Thoracic aorta (tissue), 2 donors: ENCODE measurements around the gene CCDC142. TPM values are rescaled to one million over a fixed set of nuclear protein-coding genes. Genes with fewer than 3 reads are reported as not detected.

ENCODE experiments used
- ATAC-seq: fragments of 150-250 bp; one replicate; pipeline ENCODE4 v1.8.0; 2017; ENCODE audit warnings: low read depth; ENCODE audit not compliant: insufficient number of reproducible peaks, low FRiP score
- DNase-seq: peaks from one replicate; pipeline ENCODE4 v3.0.0-alpha.2; 2020; ENCODE audit warnings: low spot score
- H3K27ac ChIP-seq, 2 donors: fragments of 200-600 bp; sonication (generic); 1 replicate in 1 of 2; 2 replicates in 1 of 2; pipeline ENCODE4 v1.5.1; 2016; ENCODE audit warnings: mild to moderate bottlenecking in 2 of 2, moderate library complexity in 2 of 2
- H3K27me3 ChIP-seq: fragments of 200-600 bp; sonication (generic); replicated peaks from 2 replicates; pipeline ENCODE4 v1.6.0; 2016; ENCODE audit warnings: mild to moderate bottlenecking; ENCODE audit not compliant: insufficient read depth
- H3K36me3 ChIP-seq: fragments of 200-600 bp; sonication (generic); one replicate; pipeline ENCODE4 v1.5.1; 2016
- H3K4me1 ChIP-seq, 2 donors: fragments of 200-600 bp; sonication (generic); 1 replicate in 1 of 2; 2 replicates in 1 of 2; pipeline versions ENCODE4 v1.5.1 to v1.6.0; 2016; ENCODE audit warnings: low read depth in 2 of 2, mild to moderate bottlenecking in 1 of 2; ENCODE audit not compliant: control insufficient read depth in 1 of 2
- H3K4me3 ChIP-seq: fragments of 200-600 bp; sonication (generic); 2 replicates; pipeline ENCODE4 v1.5.1; 2016; ENCODE audit warnings: mild to moderate bottlenecking
- H3K9me3 ChIP-seq: fragments of 200-600 bp; sonication (generic); 2 replicates; pipeline ENCODE4 v1.5.1; 2016
- total RNA-seq, 2 donors: library from RNA; depleted of rRNA; stranded (reverse); fragments of >200 nt; gene quantifications; one replicate each; pipeline versions ENCODE4 v1.1.0 to v1.2.3, GENCODE V29; 2016
- TF ChIP-seq, protein P1 (sequence below): fragments of 200-600 bp; sonication (generic); IDR thresholded peaks from one replicate; pipeline ENCODE4 v1.5.1; 2019; ENCODE audit warnings: antibody characterized with exemption

The CCDC142 gene
- total RNA-seq, 2 donors from 2014 or later = 31.5 to 43.4 TPM

DNA sequence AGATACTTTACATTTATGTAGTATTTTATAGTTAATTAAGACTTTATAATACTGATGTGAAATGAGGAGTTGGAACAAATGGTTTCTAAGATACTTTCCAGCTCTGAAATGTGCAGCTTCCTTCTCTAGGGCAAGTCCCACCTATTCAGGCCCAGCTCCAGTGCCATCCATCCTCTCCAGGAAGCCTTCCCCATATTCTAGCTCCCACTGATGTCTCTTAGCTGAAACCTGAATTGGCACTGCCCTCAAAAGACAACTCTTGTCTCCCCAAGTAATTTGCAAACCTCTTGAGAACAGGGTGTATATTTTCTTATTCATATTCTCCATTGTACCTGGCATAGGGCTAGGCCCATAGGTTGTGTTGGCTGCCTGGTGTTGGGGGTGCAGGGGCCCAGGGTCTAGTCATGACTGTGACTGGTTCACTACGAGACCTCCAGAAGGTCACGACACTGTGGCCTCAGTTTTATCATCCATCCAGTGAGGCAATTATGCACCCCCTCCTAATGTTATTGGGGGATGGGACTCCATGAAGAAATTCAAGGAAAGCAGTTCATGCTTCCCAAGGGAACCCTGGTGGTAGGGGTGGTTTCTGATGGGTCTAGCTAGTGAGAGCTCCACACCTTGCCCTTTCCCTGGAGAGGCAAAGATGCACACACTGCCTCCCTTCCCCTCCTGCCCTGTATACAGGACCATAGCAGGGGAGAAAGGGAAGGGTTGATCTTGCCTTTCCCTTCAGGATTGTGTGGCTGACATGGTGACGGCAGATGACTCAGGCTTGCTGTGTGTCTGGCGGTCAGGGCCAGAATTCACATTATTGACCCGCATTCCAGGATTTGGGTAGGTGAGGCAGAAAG lies 58.4 kb downstream of the CCDC142 start:
- peaks cover 0 to 13% of the 10 kb centered on the region in 2 donors for H3K4me1 ChIP-seq
- H3K36me3 ChIP-seq = peaks cover 12% of the 10 kb centered on the region
- H3K4me3 ChIP-seq = no peak overlapping the region
- H3K27ac ChIP-seq = no peak overlapping the region
- H3K9me3 ChIP-seq = no peaks in the 10 kb centered on the region
- DNase-seq = no peak
- H3K27me3 ChIP-seq = no peaks in the 10 kb centered on the region
- TF ChIP-seq, protein P1, sequence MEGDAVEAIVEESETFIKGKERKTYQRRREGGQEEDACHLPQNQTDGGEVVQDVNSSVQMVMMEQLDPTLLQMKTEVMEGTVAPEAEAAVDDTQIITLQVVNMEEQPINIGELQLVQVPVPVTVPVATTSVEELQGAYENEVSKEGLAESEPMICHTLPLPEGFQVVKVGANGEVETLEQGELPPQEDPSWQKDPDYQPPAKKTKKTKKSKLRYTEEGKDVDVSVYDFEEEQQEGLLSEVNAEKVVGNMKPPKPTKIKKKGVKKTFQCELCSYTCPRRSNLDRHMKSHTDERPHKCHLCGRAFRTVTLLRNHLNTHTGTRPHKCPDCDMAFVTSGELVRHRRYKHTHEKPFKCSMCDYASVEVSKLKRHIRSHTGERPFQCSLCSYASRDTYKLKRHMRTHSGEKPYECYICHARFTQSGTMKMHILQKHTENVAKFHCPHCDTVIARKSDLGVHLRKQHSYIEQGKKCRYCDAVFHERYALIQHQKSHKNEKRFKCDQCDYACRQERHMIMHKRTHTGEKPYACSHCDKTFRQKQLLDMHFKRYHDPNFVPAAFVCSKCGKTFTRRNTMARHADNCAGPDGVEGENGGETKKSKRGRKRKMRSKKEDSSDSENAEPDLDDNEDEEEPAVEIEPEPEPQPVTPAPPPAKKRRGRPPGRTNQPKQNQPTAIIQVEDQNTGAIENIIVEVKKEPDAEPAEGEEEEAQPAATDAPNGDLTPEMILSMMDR = no peak
- no peak for ATAC-seq

Other genes starting within 250 kb of the CCDC142 start
- gene SLC4A5, start 139.6 kb downstream of the CCDC142 start, total RNA-seq = 1 to 10 TPM; 2.2 to 9.5 TPM
- 100 to 1,000 TPM; 123 to 332 TPM for gene DCTN1, start 102.7 kb downstream of the CCDC142 start, total RNA-seq
- gene C2orf81, start 61.4 kb downstream of the CCDC142 start, total RNA-seq = 1 to 10 TPM; 1.7 to 1.9 TPM
- 1 to 10 TPM; 6.1 to 6.2 TPM for gene WDR54, start 61.3 kb downstream of the CCDC142 start, total RNA-seq
- gene RTKN, start 41.1 kb downstream of the CCDC142 start, total RNA-seq = 10 to 100 TPM; 23.2 to 25.6 TPM
- gene INO80B, start 27.9 kb downstream of the CCDC142 start, total RNA-seq = 10 to 100 TPM; 15.4 to 17.8 TPM
- 10 to 100 TPM; 27.4 to 47.1 TPM for gene WBP1, start 24.6 kb downstream of the CCDC142 start, total RNA-seq
- 10 to 100 TPM; 42.0 to 55.9 TPM for gene MOGS, start 17.6 kb downstream of the CCDC142 start, total RNA-seq
- gene MRPL53, start 10.3 kb downstream of the CCDC142 start, total RNA-seq = 10 to 100 TPM; 14.6 to 40.8 TPM
- gene TTC31, start 83 bp upstream of the CCDC142 start, total RNA-seq = 10 to 100 TPM; 37.9 to 38.9 TPM
- gene LBX2, start 16.6 kb upstream of the CCDC142 start, total RNA-seq = under 1 TPM; 0.54 to 0.71 TPM
- 1 to 10 TPM; 7.8 to 8.0 TPM for gene PCGF1, start 24.7 kb upstream of the CCDC142 start, total RNA-seq
- not detected for gene TLX2, start 31.5 kb upstream of the CCDC142 start, total RNA-seq
- gene DQX1, start 43.2 kb upstream of the CCDC142 start, total RNA-seq = 1 to 10 TPM in 1 of 2 donors, not detected in 1; 1.9 TPM
- gene AUP1, start 46.7 kb upstream of the CCDC142 start, total RNA-seq = 100 to 1,000 TPM in 1 of 2 donors, 10 to 100 TPM in 1; 85.5 to 113 TPM
- gene HTRA2, start 46.9 kb upstream of the CCDC142 start, total RNA-seq = 10 to 100 TPM; 34.9 to 35.6 TPM
- gene LOXL3, start 70.9 kb upstream of the CCDC142 start, total RNA-seq = 10 to 100 TPM; 16.6 to 24.9 TPM
- gene DOK1, start 71.7 kb upstream of the CCDC142 start, total RNA-seq = 10 to 100 TPM; 17.6 to 23.1 TPM
- 1 to 10 TPM in 1 of 2 donors, not detected in 1; 4.5 TPM for gene M1AP, start 165.3 kb upstream of the CCDC142 start, total RNA-seq
- gene SEMA4F, start 171.2 kb upstream of the CCDC142 start, total RNA-seq = 10 to 100 TPM in 1 of 2 donors, 1 to 10 TPM in 1; 9.5 to 27.6 TPM